HepG2 (cell line): Measurements from ENCODE around the gene TSSK3. TPM values are rescaled to one million over a fixed set of nuclear protein-coding genes. Genes with fewer than 3 reads are reported as not detected.

Source experiments
- ARNT2 ChIP-seq: sonication (generic); formaldehyde crosslinking; IDR thresholded peaks from 2 replicates; pipeline ENCODE4 v1.8.0; 2022; ENCODE audit warnings: mild to moderate bottlenecking, low read depth, missing genetic modification reagents, moderate library complexity
- BORCS8-MEF2B ChIP-seq: sonication (generic); formaldehyde crosslinking; IDR thresholded peaks from 2 replicates; pipeline ENCODE4 v1.8.0; 2022; ENCODE audit warnings: mild to moderate bottlenecking, missing genetic modification reagents
- ISL2 ChIP-seq: sonication (generic); formaldehyde crosslinking; IDR thresholded peaks from 2 replicates; pipeline ENCODE4 v1.5.0; 2020; ENCODE audit warnings: missing genetic modification reagents
- KDM3A ChIP-seq: IDR thresholded peaks from 2 replicates; pipeline ENCODE4 v1.6.1; 2018; ENCODE audit warnings: low read depth, missing compliant biosample characterization
- KMT2A ChIP-seq: sonication (generic); formaldehyde crosslinking; IDR thresholded peaks from 2 replicates; pipeline ENCODE4 v1.4.0; 2020; ENCODE audit warnings: missing genetic modification reagents
- NAIF1 ChIP-seq: sonication (generic); formaldehyde crosslinking; IDR thresholded peaks from 2 replicates; pipeline ENCODE4 v1.5.0; 2020; ENCODE audit warnings: mild to moderate bottlenecking, missing genetic modification reagents, borderline replicate concordance
- RELA ChIP-seq: sonication (generic); formaldehyde crosslinking; IDR thresholded peaks from 2 replicates; pipeline ENCODE4 v1.4.0; 2020; ENCODE audit warnings: missing genetic modification reagents
- RXRA ChIP-seq: sonication (generic); formaldehyde crosslinking; IDR thresholded peaks from 2 replicates; pipeline ENCODE4 v1.5.1; 2020; ENCODE audit warnings: missing genetic modification reagents
- TAF1 ChIP-seq: sonication (generic); formaldehyde crosslinking; IDR thresholded peaks from 2 replicates; pipeline ENCODE4 v1.4.0; 2020; ENCODE audit warnings: missing genetic modification reagents
- polyA plus RNA-seq, 8 experiments: library from polyadenylated mRNA; depleted of rRNA in 3 of 8; stranded (reverse) in 7 of 8; unstranded in 1 of 8; fragments of >200 nt; fragmentation: Illumina TruSeq in 4 of 8; extraction: Trizol in 4 of 8; gene quantifications; 2 replicates each; pipeline versions ENCODE4 v1.2.1 to v1.2.3, GENCODE V29; 2011 to 2016; ENCODE audit warnings: low read depth in 4 of 8, missing spikeins in 1 of 8, mixed read lengths in 1 of 8; ENCODE audit not compliant: insufficient read depth in 1 of 8
- total RNA-seq, 5 experiments: library from RNA; depleted of rRNA; stranded (reverse); fragments of >200 nt; fragmentation: Illumina TruSeq; extraction: Trizol; gene quantifications; 2 replicates each; pipeline ENCODE4 v1.2.3, GENCODE V29; 2016; ENCODE audit warnings: low read depth in 1 of 5
- TF ChIP-seq, protein P1 (sequence below): sonication (generic); formaldehyde crosslinking; IDR thresholded peaks from 2 replicates; pipeline ENCODE4 v1.4.0; 2020; ENCODE audit warnings: mild to moderate bottlenecking, missing genetic modification reagents, borderline replicate concordance
- TF ChIP-seq, protein P2 (sequence below): sonication (generic); formaldehyde crosslinking; IDR thresholded peaks from 2 replicates; pipeline ENCODE4 v1.8.0; 2022; ENCODE audit warnings: low read depth, missing genetic modification reagents
- TF ChIP-seq, protein P3 (sequence below), 2 experiments: sonication (generic) in 1 of 2; formaldehyde crosslinking in 1 of 2; IDR thresholded peaks; 2 replicates each; pipeline versions ENCODE4 v1.6.1 to v1.9.0; 2014 to 2022; ENCODE audit warnings: antibody characterized with exemption in 1 of 2, borderline replicate concordance in 1 of 2, inconsistent platforms in 1 of 2, low read depth in 1 of 2, missing genetic modification reagents in 1 of 2
- TF ChIP-seq, protein P4 (sequence below): sonication (generic); formaldehyde crosslinking; conservative IDR thresholded peaks from 2 replicates; pipeline ENCODE4 v1.4.0; 2020; ENCODE audit warnings: missing genetic modification reagents

TSSK3 gene
- total and polyA plus RNA-seq, 2 of the 13 experiments (the other 11 are each of a cell fraction or from before 2014, with no cell fraction given), result 1.0 to 1.1 TPM

DNA sequence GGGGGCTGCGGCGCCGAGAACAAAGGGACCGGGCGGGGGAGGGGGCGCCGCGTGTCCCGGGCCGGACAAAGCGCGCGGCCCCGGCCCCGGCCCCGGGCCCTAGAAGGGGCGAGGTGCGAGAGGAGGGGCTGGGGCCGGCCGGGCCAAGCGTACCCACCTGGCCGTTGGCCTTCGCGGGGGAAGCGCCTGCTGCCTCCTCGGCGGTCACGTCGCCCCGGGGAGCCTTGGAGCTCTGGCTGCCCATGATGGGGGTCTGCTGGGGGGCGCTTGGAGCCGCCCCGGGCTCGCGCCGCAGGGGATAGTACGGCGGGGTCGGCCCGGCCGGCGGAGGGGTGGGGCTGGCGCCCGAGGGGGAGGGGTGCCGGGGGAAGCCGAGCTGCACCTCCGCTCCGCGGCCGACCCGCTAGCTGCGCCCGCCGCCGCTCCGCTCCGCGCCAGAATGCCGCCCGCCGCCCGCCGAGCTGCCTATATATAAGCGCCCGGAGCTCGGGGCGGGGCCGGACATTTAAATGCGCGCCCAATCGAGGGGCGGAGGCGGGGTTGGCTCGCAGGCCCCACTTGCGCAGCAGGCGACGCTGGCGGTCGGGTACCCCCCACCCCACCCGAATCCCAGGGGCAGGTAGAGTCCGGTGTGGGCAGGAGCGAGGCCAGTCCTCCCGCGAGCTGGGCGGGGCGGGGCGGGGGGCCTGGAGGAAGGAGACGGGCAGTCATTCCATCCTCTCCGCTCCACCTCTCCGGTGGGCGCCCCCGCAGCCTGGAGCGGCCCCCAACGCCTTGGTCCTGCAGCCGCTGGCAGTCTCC lies 26.3 kb upstream of the TSSK3 start, which contains the start of gene MARCKSL1 (continued):
- TF ChIP-seq, protein P1, sequence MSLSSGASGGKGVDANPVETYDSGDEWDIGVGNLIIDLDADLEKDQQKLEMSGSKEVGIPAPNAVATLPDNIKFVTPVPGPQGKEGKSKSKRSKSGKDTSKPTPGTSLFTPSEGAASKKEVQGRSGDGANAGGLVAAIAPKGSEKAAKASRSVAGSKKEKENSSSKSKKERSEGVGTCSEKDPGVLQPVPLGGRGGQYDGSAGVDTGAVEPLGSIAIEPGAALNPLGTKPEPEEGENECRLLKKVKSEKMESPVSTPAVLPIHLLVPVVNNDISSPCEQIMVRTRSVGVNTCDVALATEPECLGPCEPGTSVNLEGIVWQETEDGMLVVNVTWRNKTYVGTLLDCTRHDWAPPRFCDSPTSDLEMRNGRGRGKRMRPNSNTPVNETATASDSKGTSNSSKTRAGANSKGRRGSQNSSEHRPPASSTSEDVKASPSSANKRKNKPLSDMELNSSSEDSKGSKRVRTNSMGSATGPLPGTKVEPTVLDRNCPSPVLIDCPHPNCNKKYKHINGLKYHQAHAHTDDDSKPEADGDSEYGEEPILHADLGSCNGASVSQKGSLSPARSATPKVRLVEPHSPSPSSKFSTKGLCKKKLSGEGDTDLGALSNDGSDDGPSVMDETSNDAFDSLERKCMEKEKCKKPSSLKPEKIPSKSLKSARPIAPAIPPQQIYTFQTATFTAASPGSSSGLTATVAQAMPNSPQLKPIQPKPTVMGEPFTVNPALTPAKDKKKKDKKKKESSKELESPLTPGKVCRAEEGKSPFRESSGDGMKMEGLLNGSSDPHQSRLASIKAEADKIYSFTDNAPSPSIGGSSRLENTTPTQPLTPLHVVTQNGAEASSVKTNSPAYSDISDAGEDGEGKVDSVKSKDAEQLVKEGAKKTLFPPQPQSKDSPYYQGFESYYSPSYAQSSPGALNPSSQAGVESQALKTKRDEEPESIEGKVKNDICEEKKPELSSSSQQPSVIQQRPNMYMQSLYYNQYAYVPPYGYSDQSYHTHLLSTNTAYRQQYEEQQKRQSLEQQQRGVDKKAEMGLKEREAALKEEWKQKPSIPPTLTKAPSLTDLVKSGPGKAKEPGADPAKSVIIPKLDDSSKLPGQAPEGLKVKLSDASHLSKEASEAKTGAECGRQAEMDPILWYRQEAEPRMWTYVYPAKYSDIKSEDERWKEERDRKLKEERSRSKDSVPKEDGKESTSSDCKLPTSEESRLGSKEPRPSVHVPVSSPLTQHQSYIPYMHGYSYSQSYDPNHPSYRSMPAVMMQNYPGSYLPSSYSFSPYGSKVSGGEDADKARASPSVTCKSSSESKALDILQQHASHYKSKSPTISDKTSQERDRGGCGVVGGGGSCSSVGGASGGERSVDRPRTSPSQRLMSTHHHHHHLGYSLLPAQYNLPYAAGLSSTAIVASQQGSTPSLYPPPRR (CRISPR knock-in tag), result peak; percentile 44
- TF ChIP-seq TAF1 (CRISPR knock-in tag), result peak; percentile 85
- TF ChIP-seq NAIF1 (CRISPR knock-in tag), result peak; percentile 54; the same call in 1 of the 2 replicates
- TF ChIP-seq, protein P2, sequence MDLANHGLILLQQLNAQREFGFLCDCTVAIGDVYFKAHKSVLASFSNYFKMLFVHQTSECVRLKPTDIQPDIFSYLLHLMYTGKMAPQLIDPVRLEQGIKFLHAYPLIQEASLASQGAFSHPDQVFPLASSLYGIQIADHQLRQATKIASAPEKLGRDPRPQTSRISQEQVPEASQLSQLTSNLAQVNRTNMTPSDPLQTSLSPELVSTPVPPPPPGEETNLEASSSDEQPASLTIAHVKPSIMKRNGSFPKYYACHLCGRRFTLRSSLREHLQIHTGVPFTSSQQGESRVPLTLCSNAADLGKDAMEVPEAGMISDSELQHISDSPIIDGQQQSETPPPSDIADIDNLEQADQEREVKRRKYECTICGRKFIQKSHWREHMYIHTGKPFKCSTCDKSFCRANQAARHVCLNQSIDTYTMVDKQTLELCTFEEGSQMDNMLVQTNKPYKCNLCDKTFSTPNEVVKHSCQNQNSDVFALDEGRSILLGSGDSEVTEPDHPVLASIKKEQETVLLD (CRISPR knock-in tag), result peak; percentile 46; the same call in 1 of the 2 replicates
- peak; percentile 48 for TF ChIP-seq ISL2
- TF ChIP-seq, protein P3, sequence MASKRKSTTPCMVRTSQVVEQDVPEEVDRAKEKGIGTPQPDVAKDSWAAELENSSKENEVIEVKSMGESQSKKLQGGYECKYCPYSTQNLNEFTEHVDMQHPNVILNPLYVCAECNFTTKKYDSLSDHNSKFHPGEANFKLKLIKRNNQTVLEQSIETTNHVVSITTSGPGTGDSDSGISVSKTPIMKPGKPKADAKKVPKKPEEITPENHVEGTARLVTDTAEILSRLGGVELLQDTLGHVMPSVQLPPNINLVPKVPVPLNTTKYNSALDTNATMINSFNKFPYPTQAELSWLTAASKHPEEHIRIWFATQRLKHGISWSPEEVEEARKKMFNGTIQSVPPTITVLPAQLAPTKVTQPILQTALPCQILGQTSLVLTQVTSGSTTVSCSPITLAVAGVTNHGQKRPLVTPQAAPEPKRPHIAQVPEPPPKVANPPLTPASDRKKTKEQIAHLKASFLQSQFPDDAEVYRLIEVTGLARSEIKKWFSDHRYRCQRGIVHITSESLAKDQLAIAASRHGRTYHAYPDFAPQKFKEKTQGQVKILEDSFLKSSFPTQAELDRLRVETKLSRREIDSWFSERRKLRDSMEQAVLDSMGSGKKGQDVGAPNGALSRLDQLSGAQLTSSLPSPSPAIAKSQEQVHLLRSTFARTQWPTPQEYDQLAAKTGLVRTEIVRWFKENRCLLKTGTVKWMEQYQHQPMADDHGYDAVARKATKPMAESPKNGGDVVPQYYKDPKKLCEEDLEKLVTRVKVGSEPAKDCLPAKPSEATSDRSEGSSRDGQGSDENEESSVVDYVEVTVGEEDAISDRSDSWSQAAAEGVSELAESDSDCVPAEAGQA (IDR thresholded peaks at IDR 0.05; ENCODE audit: low read depth), result no peak
- TF ChIP-seq, protein P3 (CRISPR knock-in tag; IDR thresholded peaks at IDR 0.05; ENCODE audit: borderline replicate concordance), result 0 out of 2 replicates have a peak, but pooled peaks have one; percentile 24
- TF ChIP-seq RELA (CRISPR knock-in tag), result no peak
- TF ChIP-seq BORCS8-MEF2B (CRISPR knock-in tag), result no peak
- TF ChIP-seq RXRA (CRISPR knock-in tag), result peak; percentile 38; the same call in 1 of the 2 replicates
- TF ChIP-seq KDM3A, result peak; percentile 41; the same call in 1 of the 2 replicates
- TF ChIP-seq, protein P4, sequence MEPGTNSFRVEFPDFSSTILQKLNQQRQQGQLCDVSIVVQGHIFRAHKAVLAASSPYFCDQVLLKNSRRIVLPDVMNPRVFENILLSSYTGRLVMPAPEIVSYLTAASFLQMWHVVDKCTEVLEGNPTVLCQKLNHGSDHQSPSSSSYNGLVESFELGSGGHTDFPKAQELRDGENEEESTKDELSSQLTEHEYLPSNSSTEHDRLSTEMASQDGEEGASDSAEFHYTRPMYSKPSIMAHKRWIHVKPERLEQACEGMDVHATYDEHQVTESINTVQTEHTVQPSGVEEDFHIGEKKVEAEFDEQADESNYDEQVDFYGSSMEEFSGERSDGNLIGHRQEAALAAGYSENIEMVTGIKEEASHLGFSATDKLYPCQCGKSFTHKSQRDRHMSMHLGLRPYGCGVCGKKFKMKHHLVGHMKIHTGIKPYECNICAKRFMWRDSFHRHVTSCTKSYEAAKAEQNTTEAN (CRISPR knock-in tag), result 0 out of 2 replicates have a peak, but pooled peaks have one; percentile 55
- peak; percentile 44 for TF ChIP-seq ARNT2
- no peak for TF ChIP-seq KMT2A (CRISPR knock-in tag)
